HepG2 (cell line): Measurements from ENCODE around the gene GPR37L1. TPM values are rescaled to one million over a fixed set of nuclear protein-coding genes. Genes with fewer than 3 reads are reported as not detected.

Experiments
- ATAC-seq: fragments of 200-7000 bp; cut with Tn5 transposase; 3 replicates; pipeline ENCODE4 v1.9.1; 2020; ENCODE audit warnings: mild to moderate bottlenecking, moderate library complexity
- BruUV-seq: library from RNA; stranded (reverse); fragments of 400-500 nt; replicated peaks from 2 replicates; lab custom pipeline; 2021; lab: Mats Ljungman, UMichigan
- CTCF ChIA-PET: fragments of 300-600 bp; formaldehyde crosslinking; extraction: SDS; loops from one replicate; lab custom pipeline; 2021; ENCODE audit warnings: low total read pairs, inconsistent platforms, low intra/inter-chr PET ratio; lab: Yijun Ruan, JAX
- POLR2A ChIA-PET: fragments of 350-600 bp; sonication (Branson Sonifier 250); formaldehyde crosslinking; loops from one replicate; lab custom pipeline; 2020; ENCODE audit warnings: antibody characterized with exemption, inconsistent platforms; lab: Yijun Ruan, JAX
- DNase-seq: peaks from one replicate; pipeline ENCODE4 v3.0.0-alpha.2; 2015; ENCODE audit warnings: low spot score
- FAIRE-seq: peaks from 3 replicates; lab custom pipeline; 2011; peaks lifted over from hg19 to GRCh38; lab: Jason Lieb, UNC
- H2AFZ ChIP-seq: one replicate; pipeline ENCODE4 v1.6.1; 2011; ENCODE audit warnings: low read length, inconsistent platforms
- H3K27ac ChIP-seq: fragments of 300-600 bp; 3 replicates; pipeline ENCODE4 v1.8.0; 2011; ENCODE audit warnings: mixed run types, mild to moderate bottlenecking, mixed read lengths, low read length, inconsistent platforms; ENCODE audit not compliant: insufficient read depth; ENCODE audit errors: extremely low read length
- H3K27me3 ChIP-seq, 2 experiments: fragments of 200-600 bp in 1 of 2; 2 replicates in 1 of 2; 3 replicates in 1 of 2; pipeline versions ENCODE4 v1.6.0 to v1.8.0; 2011; ENCODE audit warnings: low read length in 2 of 2, mild to moderate bottlenecking in 2 of 2, moderate library complexity in 2 of 2, inconsistent platforms in 1 of 2; ENCODE audit not compliant: insufficient read depth in 2 of 2, control insufficient read depth in 1 of 2
- H3K36me3 ChIP-seq, 2 experiments: fragments of 200-600 bp in 1 of 2; replicated peaks in 1 of 2; 2 replicates in 1 of 2; 3 replicates in 1 of 2; pipeline versions ENCODE4 v1.5.1 to v1.8.0; 2011; ENCODE audit warnings: low read length in 2 of 2, inconsistent platforms in 1 of 2; ENCODE audit not compliant: insufficient read depth in 2 of 2, control insufficient read depth in 1 of 2
- H3K4me1 ChIP-seq: 2 replicates; pipeline ENCODE4 v1.5.1; 2012; ENCODE audit warnings: low read length, inconsistent platforms; ENCODE audit not compliant: insufficient read depth
- H3K4me2 ChIP-seq: 2 replicates; pipeline ENCODE4 v1.6.0; 2011; ENCODE audit warnings: low read depth, low read length, inconsistent platforms
- H3K4me3 ChIP-seq, 3 experiments: fragments of 200-600 bp in 1 of 3; sonication (generic), shearing (Covaris generic) in 1 of 3; replicated peaks in 1 of 3; 2 replicates each; pipeline ENCODE4 v1.5.1; 2011 to 2016; ENCODE audit warnings: low read length in 3 of 3, inconsistent platforms in 2 of 3, low read depth in 2 of 3, mild to moderate bottlenecking in 2 of 3, control low read depth in 1 of 3, mixed read lengths in 1 of 3; ENCODE audit not compliant: insufficient read depth in 1 of 3
- H3K79me2 ChIP-seq: one replicate; pipeline ENCODE4 v1.6.1; 2011; ENCODE audit warnings: low read length, inconsistent platforms; ENCODE audit not compliant: insufficient read depth
- H3K9ac ChIP-seq: 2 replicates; pipeline ENCODE4 v1.6.0; 2011; ENCODE audit warnings: mild to moderate bottlenecking, low read depth, low read length, inconsistent platforms; ENCODE audit not compliant: insufficient read depth
- H3K9me3 ChIP-seq: 2 replicates; pipeline ENCODE4 v1.5.1; 2012; ENCODE audit warnings: mild to moderate bottlenecking, low read length
- H4K20me1 ChIP-seq: 2 replicates; pipeline ENCODE4 v1.6.0; 2011; ENCODE audit warnings: inconsistent platforms, mild to moderate bottlenecking, low read length, moderate library complexity; ENCODE audit not compliant: insufficient read depth
- ATF7-NPFF ChIP-seq: sonication (generic); formaldehyde crosslinking; IDR thresholded peaks from 2 replicates; pipeline ENCODE4 v1.8.1; 2023; ENCODE audit warnings: mild to moderate bottlenecking, low read depth, missing genetic modification reagents, moderate library complexity
- CBFB ChIP-seq: sonication (generic); formaldehyde crosslinking; IDR thresholded peaks from 2 replicates; pipeline ENCODE4 v1.4.0; 2020; ENCODE audit warnings: missing genetic modification reagents
- KMT2A ChIP-seq: sonication (generic); formaldehyde crosslinking; IDR thresholded peaks from 2 replicates; pipeline ENCODE4 v1.4.0; 2020; ENCODE audit warnings: missing genetic modification reagents
- REXO4 ChIP-seq: sonication (generic); formaldehyde crosslinking; IDR thresholded peaks from 2 replicates; pipeline ENCODE4 v1.8.0; 2022; ENCODE audit warnings: missing genetic modification reagents, mild to moderate bottlenecking, borderline replicate concordance
- THYN1 ChIP-seq: sonication (generic); formaldehyde crosslinking; IDR thresholded peaks from 2 replicates; pipeline ENCODE4 v1.8.1; 2023; ENCODE audit warnings: low read depth, mild to moderate bottlenecking, moderate library complexity, missing genetic modification reagents, borderline replicate concordance
- TRAFD1 ChIP-seq: sonication (generic); formaldehyde crosslinking; IDR thresholded peaks from 2 replicates; pipeline ENCODE4 v1.5.1; 2020; ENCODE audit warnings: missing genetic modification reagents, mild to moderate bottlenecking, borderline replicate concordance
- TSC22D2 ChIP-seq: sonication (generic); formaldehyde crosslinking; IDR thresholded peaks from 2 replicates; pipeline ENCODE4 v1.5.1; 2020; ENCODE audit warnings: missing genetic modification reagents, mild to moderate bottlenecking, borderline replicate concordance
- ZBTB7B ChIP-seq: sonication (generic); formaldehyde crosslinking; IDR thresholded peaks from 2 replicates; pipeline ENCODE4 v1.4.0; 2020; ENCODE audit warnings: missing genetic modification reagents
- ZNF24 ChIP-seq: fragments of 450-650 bp; IDR thresholded peaks from 2 replicates; pipeline ENCODE4 v1.6.1; 2017; ENCODE audit warnings: antibody characterized with exemption, mild to moderate bottlenecking
- ZNF512 ChIP-seq: sonication (generic); formaldehyde crosslinking; IDR thresholded peaks from 2 replicates; pipeline ENCODE4 v1.4.0; 2020; ENCODE audit warnings: mild to moderate bottlenecking, missing genetic modification reagents
- ZNF547 ChIP-seq: sonication (generic); formaldehyde crosslinking; IDR thresholded peaks from 2 replicates; pipeline ENCODE4 v1.5.1; 2020; ENCODE audit warnings: mild to moderate bottlenecking, missing genetic modification reagents
- ZNF841 ChIP-seq: sonication (generic); formaldehyde crosslinking; IDR thresholded peaks from 2 replicates; pipeline ENCODE4 v1.8.1; 2023; ENCODE audit warnings: missing genetic modification reagents, borderline replicate concordance
- WGBS: methylation state at CpG from one replicate; pipeline ENCODE4 v1.1.6; 2017; ENCODE audit warnings: low lambda C conversion rate; 5-methylcytosine and 5-hydroxymethylcytosine counted together
- in situ Hi-C: cut with HindIII; loops from 2 replicates; pipeline ENCODE4 v1.10.0; 2017; ENCODE audit warnings: low pct_unique_long_range_greater_than_20kb; ENCODE audit not compliant: extremely low pct_ligation_motif_present
- intact Hi-C: fragments of 100-400 bp; cut with micrococcal nuclease; formaldehyde crosslinking; loops from one replicate; pipeline ENCODE4 v1.10.0; 2022; ENCODE audit not compliant: unreplicated experiment
- polyA plus RNA-seq, 8 experiments: library from polyadenylated mRNA; depleted of rRNA in 3 of 8; stranded (reverse) in 7 of 8; unstranded in 1 of 8; fragments of >200 nt; fragmentation: Illumina TruSeq in 4 of 8; extraction: Trizol in 4 of 8; gene quantifications; 2 replicates each; pipeline versions ENCODE4 v1.2.1 to v1.2.3, GENCODE V29; 2011 to 2016; ENCODE audit warnings: low read depth in 4 of 8, missing spikeins in 1 of 8, mixed read lengths in 1 of 8; ENCODE audit not compliant: insufficient read depth in 1 of 8
- total RNA-seq, 5 experiments: library from RNA; depleted of rRNA; stranded (reverse); fragments of >200 nt; fragmentation: Illumina TruSeq; extraction: Trizol; gene quantifications; 2 replicates each; pipeline ENCODE4 v1.2.3, GENCODE V29; 2016; ENCODE audit warnings: low read depth in 1 of 5
- TF ChIP-seq, protein P1 (sequence below): sonication (generic); formaldehyde crosslinking; IDR thresholded peaks from 2 replicates; pipeline ENCODE4 v1.9.0; 2021; ENCODE audit warnings: missing genetic modification reagents, borderline replicate concordance
- TF ChIP-seq, protein P2 (sequence below), 2 experiments: IDR thresholded peaks; 2 replicates each; pipeline ENCODE4 v1.6.1; 2011 to 2012; ENCODE audit warnings: low read length in 2 of 2, borderline replicate concordance in 1 of 2, low read depth in 1 of 2, mild to moderate bottlenecking in 1 of 2, moderate library complexity in 1 of 2
- TF ChIP-seq, protein P3 (sequence below): IDR thresholded peaks from 2 replicates; pipeline ENCODE4 v1.6.1; 2018; ENCODE audit warnings: missing genetic modification reagents, mild to moderate bottlenecking, missing compliant biosample characterization

Gene GPR37L1
- total and polyA plus RNA-seq, 2 of the 13 experiments (the other 11 are each of a cell fraction or from before 2014, with no cell fraction given), result 0.13 TPM; not detected in 1

- no TSS peak for BruUV-seq
- WGBS, result 53% methylated on average over 5 of the region's 5 CpGs
- TF ChIP-seq, protein P1, sequence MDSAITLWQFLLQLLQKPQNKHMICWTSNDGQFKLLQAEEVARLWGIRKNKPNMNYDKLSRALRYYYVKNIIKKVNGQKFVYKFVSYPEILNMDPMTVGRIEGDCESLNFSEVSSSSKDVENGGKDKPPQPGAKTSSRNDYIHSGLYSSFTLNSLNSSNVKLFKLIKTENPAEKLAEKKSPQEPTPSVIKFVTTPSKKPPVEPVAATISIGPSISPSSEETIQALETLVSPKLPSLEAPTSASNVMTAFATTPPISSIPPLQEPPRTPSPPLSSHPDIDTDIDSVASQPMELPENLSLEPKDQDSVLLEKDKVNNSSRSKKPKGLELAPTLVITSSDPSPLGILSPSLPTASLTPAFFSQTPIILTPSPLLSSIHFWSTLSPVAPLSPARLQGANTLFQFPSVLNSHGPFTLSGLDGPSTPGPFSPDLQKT, result no peak
- TF ChIP-seq ZNF547 (CRISPR knock-in tag), result no peak
- TF ChIP-seq TSC22D2 (CRISPR knock-in tag), result no peak
- no peak for TF ChIP-seq ZNF24
- no peak for TF ChIP-seq ZNF841 (CRISPR knock-in tag)
- TF ChIP-seq, protein P2, sequence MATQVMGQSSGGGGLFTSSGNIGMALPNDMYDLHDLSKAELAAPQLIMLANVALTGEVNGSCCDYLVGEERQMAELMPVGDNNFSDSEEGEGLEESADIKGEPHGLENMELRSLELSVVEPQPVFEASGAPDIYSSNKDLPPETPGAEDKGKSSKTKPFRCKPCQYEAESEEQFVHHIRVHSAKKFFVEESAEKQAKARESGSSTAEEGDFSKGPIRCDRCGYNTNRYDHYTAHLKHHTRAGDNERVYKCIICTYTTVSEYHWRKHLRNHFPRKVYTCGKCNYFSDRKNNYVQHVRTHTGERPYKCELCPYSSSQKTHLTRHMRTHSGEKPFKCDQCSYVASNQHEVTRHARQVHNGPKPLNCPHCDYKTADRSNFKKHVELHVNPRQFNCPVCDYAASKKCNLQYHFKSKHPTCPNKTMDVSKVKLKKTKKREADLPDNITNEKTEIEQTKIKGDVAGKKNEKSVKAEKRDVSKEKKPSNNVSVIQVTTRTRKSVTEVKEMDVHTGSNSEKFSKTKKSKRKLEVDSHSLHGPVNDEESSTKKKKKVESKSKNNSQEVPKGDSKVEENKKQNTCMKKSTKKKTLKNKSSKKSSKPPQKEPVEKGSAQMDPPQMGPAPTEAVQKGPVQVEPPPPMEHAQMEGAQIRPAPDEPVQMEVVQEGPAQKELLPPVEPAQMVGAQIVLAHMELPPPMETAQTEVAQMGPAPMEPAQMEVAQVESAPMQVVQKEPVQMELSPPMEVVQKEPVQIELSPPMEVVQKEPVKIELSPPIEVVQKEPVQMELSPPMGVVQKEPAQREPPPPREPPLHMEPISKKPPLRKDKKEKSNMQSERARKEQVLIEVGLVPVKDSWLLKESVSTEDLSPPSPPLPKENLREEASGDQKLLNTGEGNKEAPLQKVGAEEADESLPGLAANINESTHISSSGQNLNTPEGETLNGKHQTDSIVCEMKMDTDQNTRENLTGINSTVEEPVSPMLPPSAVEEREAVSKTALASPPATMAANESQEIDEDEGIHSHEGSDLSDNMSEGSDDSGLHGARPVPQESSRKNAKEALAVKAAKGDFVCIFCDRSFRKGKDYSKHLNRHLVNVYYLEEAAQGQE (IDR thresholded peaks at IDR 0.05; ENCODE audit: borderline replicate concordance in 1 of 2, low read depth in 1 of 2, low read length in 2 of 2), result no peak
- TF ChIP-seq ZBTB7B (CRISPR knock-in tag), result no peak
- no peak for TF ChIP-seq REXO4
- TF ChIP-seq, protein P3, sequence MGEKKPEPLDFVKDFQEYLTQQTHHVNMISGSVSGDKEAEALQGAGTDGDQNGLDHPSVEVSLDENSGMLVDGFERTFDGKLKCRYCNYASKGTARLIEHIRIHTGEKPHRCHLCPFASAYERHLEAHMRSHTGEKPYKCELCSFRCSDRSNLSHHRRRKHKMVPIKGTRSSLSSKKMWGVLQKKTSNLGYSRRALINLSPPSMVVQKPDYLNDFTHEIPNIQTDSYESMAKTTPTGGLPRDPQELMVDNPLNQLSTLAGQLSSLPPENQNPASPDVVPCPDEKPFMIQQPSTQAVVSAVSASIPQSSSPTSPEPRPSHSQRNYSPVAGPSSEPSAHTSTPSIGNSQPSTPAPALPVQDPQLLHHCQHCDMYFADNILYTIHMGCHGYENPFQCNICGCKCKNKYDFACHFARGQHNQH (CRISPR knock-in tag), result no peak
- TF ChIP-seq ATF7-NPFF (CRISPR knock-in tag), result no peak
- TF ChIP-seq KMT2A, result no peak
- no peak for TF ChIP-seq TRAFD1 (CRISPR knock-in tag)
- no peak for TF ChIP-seq ZNF512 (CRISPR knock-in tag)
- TF ChIP-seq CBFB (CRISPR knock-in tag), result no peak
- no peak for TF ChIP-seq THYN1 (CRISPR knock-in tag)
Observed at GRCh38 chr1:202146279-202146678, 23.6 kb downstream of the GPR37L1 start.

More at GRCh38 chr1:202146279-202146678, 23.6 kb downstream of the GPR37L1 start:
- Histone ChIP-seq H3K9ac (no peak overlapping the region), H3K4me1 (peaks cover 28% of the 10 kb centered on the region), H3K36me3 (no peaks in the 10 kb centered on the region), H2AFZ (no peak overlapping the region), H3K4me2 (no peak overlapping the region), H3K27me3 (peaks cover 0 to 59% of the 10 kb centered on the region in 2 experiments; a peak in 4 of 5 replicates), H3K27ac (no peak overlapping the region), H3K9me3 (no peaks in the 10 kb centered on the region), H3K79me2 (no peaks in the 10 kb centered on the region), H3K4me3 (no peak overlapping the region), H4K20me1 (peaks cover 8% of the 10 kb centered on the region; the same call in 1 of the 2 replicates)
- intact Hi-C loops, result no loop called here
- in situ Hi-C loops, result no loop called here
- ChIA-PET CTCF (no interaction called here), POLR2A (no interaction called here)
- FAIRE-seq (no peak), ATAC-seq (no peak), DNase-seq (no peak)
